ENCODE data around the gene ADGRV1.

ADGRV1 gene

GRCh38 chr5:90645024-90645610 is 86.5 kb downstream of the ADGRV1 start:
- TF ChIP-seq, protein P1, sequence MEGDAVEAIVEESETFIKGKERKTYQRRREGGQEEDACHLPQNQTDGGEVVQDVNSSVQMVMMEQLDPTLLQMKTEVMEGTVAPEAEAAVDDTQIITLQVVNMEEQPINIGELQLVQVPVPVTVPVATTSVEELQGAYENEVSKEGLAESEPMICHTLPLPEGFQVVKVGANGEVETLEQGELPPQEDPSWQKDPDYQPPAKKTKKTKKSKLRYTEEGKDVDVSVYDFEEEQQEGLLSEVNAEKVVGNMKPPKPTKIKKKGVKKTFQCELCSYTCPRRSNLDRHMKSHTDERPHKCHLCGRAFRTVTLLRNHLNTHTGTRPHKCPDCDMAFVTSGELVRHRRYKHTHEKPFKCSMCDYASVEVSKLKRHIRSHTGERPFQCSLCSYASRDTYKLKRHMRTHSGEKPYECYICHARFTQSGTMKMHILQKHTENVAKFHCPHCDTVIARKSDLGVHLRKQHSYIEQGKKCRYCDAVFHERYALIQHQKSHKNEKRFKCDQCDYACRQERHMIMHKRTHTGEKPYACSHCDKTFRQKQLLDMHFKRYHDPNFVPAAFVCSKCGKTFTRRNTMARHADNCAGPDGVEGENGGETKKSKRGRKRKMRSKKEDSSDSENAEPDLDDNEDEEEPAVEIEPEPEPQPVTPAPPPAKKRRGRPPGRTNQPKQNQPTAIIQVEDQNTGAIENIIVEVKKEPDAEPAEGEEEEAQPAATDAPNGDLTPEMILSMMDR (IDR thresholded peaks at IDR 0.05), result no peak

DNA sequence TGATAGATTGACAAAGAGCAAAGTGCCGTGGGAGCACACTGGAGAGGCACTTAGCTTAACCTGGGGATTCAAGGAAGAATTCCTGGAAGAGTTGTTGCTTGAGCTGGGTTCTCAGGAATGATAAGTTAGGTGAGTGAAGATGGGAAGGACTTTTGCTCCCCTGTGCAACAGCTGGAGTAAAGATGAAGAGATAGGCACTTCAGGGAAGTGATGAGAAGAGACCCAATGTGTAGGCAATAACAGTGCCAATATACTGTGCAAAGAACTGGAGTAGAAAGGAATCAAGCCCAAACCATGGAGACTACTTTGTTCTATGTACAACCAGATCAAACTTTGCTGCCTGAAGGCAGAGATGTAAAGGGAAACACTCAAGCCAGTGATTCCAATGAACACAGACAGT is 92.2 kb downstream of the ADGRV1 start:
- TF ChIP-seq, protein P1 (IDR thresholded peaks at IDR 0.05), result no peak

- TF ChIP-seq, protein P1 (IDR thresholded peaks at IDR 0.05), result no peak
These were observed 95.6 kb downstream of the ADGRV1 start for GRCh38 chr5:90654215-90654614.

DNA sequence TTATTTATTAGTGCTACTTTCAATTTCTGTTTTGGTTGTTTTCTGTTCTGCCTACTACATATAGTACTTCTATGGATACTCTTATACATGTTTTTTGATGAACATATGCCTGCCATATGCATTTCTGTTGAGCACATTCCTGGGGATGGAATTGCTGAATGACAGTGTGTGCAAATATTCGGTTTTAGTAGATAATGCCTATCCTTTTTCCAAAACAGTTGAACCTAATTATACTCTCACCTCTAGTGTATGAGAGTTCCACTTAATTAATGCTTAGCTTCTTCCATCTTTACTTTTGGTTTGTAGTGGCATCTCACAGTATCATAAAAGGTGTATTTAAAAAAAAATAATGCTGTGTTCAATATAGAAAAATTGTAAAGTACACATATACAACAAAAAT is 96.8 kb downstream of the ADGRV1 start:
- TF ChIP-seq, protein P1 (IDR thresholded peaks at IDR 0.05), result no peak

DNA sequence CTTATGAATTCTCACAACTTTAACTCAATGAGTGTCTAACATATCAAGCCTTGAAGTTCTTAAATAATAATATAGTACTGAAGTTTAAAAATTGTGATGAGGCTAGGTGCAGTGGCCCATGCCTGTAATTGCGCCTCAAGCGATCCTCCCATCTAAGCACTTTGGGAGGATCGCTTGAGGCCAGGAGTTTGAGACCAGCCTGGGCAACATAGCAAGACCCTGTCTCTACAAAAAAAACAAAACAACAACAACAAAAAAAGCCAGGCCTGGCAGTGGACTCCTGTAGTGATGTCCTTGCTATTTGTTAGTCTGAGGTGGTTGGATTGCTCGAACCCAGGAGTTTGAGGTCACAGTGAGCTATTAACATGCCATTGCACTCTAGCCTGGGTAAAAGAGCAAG is 98.4 kb downstream of the ADGRV1 start:
- TF ChIP-seq, protein P1 (IDR thresholded peaks at IDR 0.05), result no peak

- TF ChIP-seq, protein P1 (IDR thresholded peaks at IDR 0.05), result no peak
These were observed 99.2 kb downstream of the ADGRV1 start for GRCh38 chr5:90657788-90658187.

GRCh38 chr5:90658620-90659019 is 100.0 kb downstream of the ADGRV1 start:
- TF ChIP-seq, protein P1 (IDR thresholded peaks at IDR 0.05), result no peak

- TF ChIP-seq, protein P1 (IDR thresholded peaks at IDR 0.05), result no peak
These were observed 116.6 kb downstream of the ADGRV1 start for GRCh38 chr5:90675222-90675621.
